Fibroblast of lung (primary cell): ENCODE data around the gene INTS7.

Experiments
- CTCF ChIP-seq, 2 donors: IDR thresholded peaks in 1 of 2; conservative IDR thresholded peaks in 1 of 2; 1 replicate in 1 of 2; 2 replicates in 1 of 2; pipeline ENCODE4 v1.5.1; 2011 to 2012; ENCODE audit warnings: low read length in 2 of 2, control low read depth in 1 of 2, inconsistent platforms in 1 of 2, low read depth in 1 of 2, mild to moderate bottlenecking in 1 of 2
- EZH2 ChIP-seq: IDR thresholded peaks from 2 replicates; pipeline ENCODE4 v1.5.1; 2012; ENCODE audit warnings: low read length, control low read depth, mild to moderate bottlenecking; ENCODE audit errors: missing control alignments

GRCh38 chr1:211935448-211935970 is 99.8 kb downstream of the INTS7 start:
- TF ChIP-seq CTCF (conservative IDR thresholded peaks at IDR 0.05 in 1 of 2, IDR thresholded peaks at IDR 0.05 in 1 of 2; ENCODE audit: low read depth in 1 of 2, low read length in 2 of 2) (no peak), EZH2 (no peak)
